GM18502 (cell line): ENCODE measurements around the gene IL17C.

Experiments used
- ATAC-seq: cut with Tn5 transposase; IDR thresholded peaks from one replicate; pipeline ENCODE4 v1.9.1; 2021; ENCODE audit warnings: mild to moderate bottlenecking; ENCODE audit not compliant: unreplicated experiment, poor library complexity

The IL17C gene

GRCh38 chr16:88624977-88625576 lies 13.3 kb upstream of the IL17C start:
- no peak for ATAC-seq

- no peak for ATAC-seq
Measured at GRCh38 chr16:88626646-88627045, 11.7 kb upstream of the IL17C start.

DNA sequence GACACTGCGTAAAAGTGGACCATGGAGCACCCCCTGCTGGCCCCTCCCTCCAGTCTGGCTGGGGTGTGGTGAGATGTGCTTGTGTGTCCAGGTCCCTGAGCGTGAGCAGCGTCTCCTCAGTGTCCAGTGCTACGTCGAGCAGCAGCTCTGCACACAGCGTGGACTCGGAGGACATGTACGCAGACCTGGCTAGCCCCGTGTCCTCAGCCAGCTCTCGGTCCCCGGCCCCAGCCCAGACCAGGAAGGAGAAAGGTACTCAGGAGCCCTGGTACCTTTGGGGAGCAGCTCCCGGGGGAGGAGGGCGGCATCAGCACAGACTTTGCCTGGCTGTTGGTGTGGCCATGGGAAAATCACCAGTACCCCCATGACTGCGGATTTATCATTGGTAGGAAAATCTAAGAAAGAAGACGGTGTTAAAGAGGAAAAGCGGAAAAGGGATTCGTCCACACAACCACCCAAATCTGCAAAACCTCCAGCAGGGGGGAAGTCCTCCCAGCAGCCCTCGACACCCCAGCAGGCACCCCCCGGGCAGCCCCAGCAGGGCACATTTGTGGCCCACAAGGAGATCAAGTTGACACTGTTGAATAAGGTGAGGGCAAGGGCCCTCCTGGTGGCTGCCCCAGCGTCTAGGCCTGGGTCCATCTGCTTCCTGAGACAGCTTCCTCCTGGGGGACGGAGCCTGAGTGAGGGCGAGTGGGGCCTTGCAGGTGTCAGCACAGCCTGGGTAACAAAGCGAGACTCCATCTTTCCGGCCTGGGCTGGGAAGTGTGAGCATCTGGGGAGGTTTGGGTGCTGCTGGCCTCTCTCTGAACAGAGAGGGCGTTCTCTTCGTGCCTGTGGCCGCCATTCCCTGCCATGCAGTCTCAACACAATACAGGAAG lies 10.6 kb upstream of the IL17C start:
- ATAC-seq = no peak

GRCh38 chr16:88628512-88628974 lies 9.8 kb upstream of the IL17C start:
- no peak for ATAC-seq

DNA sequence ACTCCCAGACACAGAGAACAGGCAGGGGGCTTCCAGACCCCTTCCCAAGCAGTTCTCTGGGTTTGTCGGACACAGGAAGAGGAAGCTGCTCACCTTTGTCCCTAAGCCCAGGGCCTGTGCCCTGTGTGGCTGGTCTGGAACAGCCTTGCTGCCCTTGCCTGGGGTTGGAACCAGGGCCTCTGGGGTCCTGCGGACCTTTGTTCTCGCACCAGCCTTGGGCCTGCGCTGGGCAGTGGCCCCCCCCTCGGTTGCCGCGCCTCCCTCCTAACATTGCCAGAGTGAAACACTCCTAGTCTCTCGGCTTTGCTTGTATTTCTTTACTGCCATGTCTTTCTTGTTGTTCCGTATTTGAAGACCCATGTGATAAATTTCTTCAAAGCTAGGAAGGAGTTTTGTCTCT lies 8.5 kb upstream of the IL17C start:
- ATAC-seq = no peak

- no peak for ATAC-seq
Measured at GRCh38 chr16:88630433-88630832, 7.9 kb upstream of the IL17C start.

DNA sequence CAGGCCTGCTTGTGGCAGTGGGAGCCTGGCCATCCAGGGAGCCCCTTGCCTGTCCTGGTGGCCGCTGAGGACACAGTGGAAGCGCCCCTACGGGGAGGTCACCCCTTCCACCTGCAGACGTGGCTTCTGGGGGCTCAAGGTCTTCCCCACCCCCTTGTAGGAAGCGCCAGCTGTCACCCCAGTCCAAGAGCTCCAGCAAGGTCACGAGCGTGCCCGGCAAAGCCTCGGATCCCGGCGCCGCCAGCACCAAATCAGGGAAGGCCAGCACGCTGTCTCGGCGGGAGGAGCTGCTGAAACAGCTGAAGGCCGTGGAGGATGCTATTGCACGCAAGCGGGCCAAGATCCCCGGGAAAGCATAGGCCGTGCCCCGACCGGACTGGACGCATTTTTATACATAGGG lies 7.4 kb upstream of the IL17C start:
- no peak for ATAC-seq

DNA sequence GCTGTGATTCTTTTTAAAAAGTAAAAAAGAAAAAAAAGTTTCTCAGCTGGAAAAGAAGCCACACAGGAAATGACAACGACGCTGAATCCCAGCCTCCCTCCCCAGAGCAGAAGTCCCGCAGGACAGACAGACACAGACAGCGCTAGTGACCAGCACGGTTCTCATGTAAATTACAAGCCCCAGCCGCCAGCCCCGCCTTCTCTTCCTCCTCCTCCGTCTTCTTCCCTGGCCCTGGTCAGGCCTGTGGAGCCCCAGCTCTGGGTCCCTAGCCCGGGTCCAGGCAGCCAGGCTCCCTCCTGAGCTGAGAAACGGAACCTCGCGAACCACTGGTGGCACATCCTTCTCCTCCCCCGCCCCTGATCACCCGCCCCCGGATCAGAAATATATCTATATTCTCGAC lies 7.0 kb upstream of the IL17C start:
- no peak for ATAC-seq

GRCh38 chr16:88631920-88632586 lies 6.3 kb upstream of the IL17C start:
- no peak for ATAC-seq

GRCh38 chr16:88632587-88632930 lies 5.8 kb upstream of the IL17C start:
- no peak for ATAC-seq

- peak; percentile 39 for ATAC-seq
Measured at GRCh38 chr16:88633684-88634140, 4.7 kb upstream of the IL17C start.

DNA sequence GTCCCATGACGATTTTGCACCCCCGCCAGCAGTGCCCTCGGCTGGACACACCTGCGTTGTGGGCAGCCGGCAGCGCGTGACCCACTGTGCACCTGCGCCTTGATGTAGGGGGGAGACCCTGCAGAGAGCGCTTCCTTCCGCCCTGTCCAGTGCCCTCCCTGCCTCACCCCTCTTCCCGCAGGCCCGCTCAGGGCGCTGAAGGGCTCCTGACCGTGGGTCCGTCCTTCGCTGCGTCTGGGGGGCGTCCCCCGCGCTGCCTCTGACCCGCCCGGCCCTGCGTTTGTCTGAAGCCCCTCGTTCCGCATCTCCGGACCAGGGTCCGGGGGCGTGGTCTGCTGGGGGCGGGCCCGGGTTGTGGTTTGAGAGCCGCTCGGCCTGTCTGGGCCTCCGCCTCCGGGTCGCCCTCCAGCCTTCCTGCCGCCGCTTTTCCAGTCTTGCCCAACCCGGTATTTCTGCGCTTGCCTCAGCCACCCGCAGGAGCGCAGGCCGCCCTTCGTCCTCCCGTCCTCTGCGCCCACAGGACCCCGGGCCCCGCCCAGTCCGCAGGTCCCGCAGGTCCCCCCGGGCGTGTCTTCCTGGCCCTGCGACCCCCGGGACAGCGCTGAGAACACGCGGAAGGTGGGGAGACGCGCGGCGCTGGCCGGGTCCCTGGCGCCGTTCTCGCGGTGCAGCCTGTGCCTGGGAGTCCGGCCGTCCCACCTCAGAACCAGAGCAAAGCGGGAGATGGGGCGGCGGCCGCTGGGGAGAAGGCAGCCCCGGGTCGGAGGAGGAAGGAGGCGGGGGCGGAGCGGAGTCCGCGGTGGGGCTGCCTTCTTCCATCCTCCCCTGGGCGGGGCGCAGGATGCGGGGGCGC lies 4.0 kb upstream of the IL17C start:
- peak; percentile 38 for ATAC-seq

DNA sequence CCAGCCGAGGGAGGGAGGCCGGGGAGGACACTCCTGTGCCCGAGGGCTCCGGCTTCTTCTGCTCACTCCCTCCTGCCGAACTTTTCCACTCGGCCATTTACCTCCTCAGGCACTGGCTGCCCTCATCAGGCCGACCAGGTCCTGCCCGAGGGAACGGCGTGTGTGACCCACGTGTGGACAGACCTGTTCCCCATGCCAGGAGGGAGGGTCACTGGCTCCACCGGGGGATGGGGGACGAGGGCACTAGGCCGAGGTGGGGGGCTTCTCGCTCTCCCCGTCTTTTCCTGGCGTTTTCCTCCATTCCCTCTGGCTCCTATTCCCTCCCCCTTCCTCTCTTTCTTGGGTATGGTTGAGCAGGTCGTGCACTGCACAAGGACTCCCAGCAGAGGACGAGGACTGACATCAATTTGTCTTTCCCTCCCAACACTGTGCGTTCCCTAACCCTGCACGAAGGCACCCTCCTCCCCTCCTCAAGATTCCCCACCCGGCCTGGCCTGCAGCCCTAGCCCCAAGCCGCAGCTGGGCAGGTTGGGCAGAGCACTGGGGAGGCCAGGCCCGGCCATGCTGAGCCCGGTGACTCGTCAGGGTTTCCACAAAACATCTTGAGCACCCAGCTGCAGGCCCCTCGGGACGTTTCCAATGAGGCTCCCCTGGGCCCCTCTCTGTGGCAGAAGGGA lies 3.2 kb upstream of the IL17C start:
- ATAC-seq = no peak

DNA sequence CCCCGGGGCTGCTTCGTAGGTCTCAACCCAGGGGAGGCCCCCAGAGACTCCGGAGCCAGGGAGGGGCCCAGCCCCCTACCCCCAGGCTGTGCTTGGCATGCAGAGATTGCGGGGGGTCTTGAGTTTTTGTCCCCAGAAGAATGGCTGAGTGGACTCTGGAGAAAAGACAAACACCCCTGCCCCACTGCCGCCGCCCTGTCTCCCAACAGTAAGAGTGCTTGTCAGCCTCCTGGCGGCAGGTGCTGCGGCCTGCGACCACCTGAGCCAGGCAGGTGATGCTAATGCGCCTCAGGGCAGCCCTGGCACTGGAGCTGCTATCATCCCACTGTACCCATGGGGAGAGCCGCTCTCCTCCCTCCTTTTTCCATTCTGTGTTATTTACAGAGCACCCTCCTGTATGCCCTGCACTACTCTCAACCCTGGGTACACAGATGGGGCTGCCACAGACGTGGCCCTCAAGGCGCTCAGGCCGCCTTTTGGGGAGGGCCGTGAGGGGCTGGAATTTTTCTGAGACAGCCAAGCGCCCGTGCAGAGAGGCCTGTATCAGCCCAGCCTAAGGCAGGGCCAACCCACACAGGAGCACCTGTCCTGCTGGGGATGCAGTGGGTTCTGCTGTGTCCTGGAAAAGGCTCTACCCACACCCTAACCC lies 2.6 kb upstream of the IL17C start:
- ATAC-seq = no peak

- ATAC-seq = no peak
Measured at GRCh38 chr16:88636488-88637265, 1.7 kb upstream of the IL17C start.

GRCh38 chr16:88639231-88640038 lies 1.1 kb downstream of the IL17C start:
- no peak for ATAC-seq

DNA sequence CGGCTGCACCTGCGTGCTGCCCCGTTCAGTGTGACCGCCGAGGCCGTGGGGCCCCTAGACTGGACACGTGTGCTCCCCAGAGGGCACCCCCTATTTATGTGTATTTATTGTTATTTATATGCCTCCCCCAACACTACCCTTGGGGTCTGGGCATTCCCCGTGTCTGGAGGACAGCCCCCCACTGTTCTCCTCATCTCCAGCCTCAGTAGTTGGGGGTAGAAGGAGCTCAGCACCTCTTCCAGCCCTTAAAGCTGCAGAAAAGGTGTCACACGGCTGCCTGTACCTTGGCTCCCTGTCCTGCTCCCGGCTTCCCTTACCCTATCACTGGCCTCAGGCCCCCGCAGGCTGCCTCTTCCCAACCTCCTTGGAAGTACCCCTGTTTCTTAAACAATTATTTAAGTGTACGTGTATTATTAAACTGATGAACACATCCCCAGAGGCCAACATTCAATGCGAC lies 1.7 kb downstream of the IL17C start:
- ATAC-seq = no peak
